Mucosa of descending colon (tissue), 3 donors: ENCODE measurements around the gene ANTXR2. TPM values are rescaled to one million over a fixed set of nuclear protein-coding genes. Genes with fewer than 3 reads are reported as not detected.

Experiments
- ATAC-seq: fragments of 200-7000 bp; cut with Tn5 transposase; one replicate; pipeline ENCODE4 v1.9.1; 2020; ENCODE audit warnings: mild to moderate bottlenecking, moderate library complexity
- DNase-seq, 3 donors: peaks; one replicate each; pipeline ENCODE4 v3.0.0-alpha.2; 2020
- H3K36me3 ChIP-seq: fragments of 200-600 bp; one replicate; pipeline ENCODE4 v1.8.0; 2021; ENCODE audit warnings: low read depth, mild to moderate bottlenecking
- H3K4me1 ChIP-seq: fragments of 200-600 bp; one replicate; pipeline ENCODE4 v1.8.0; 2021; ENCODE audit warnings: low read depth, mild to moderate bottlenecking
- H3K4me3 ChIP-seq: fragments of 200-600 bp; one replicate; pipeline ENCODE4 v1.8.0; 2021; ENCODE audit warnings: mild to moderate bottlenecking
- H3K9me3 ChIP-seq: fragments of 200-600 bp; one replicate; pipeline ENCODE4 v1.8.0; 2021; ENCODE audit warnings: mild to moderate bottlenecking
- CTCF ChIP-seq: fragments of 200-600 bp; IDR thresholded peaks from one replicate; pipeline ENCODE4 v1.8.0; 2022; ENCODE audit warnings: antibody characterized with exemption, mild to moderate bottlenecking
- intact Hi-C, 2 donors: fragments of 100-400 bp; cut with DNase I in 1 of 2; cut with micrococcal nuclease in 1 of 2; formaldehyde crosslinking; loops; one replicate each; pipeline versions ENCODE4 v1.11.0 to v1.11.1; 2022; cut with DNase I, micrococcal nuclease
- total RNA-seq, 3 donors: library from RNA; stranded (reverse); fragmentation: NEBNext Ultra II Directional in 2 of 3; extraction: Animal tissue kit (Norgen Biotek cat#: 25700) in 2 of 3; gene quantifications; one replicate each; pipeline versions ENCODE4 v1.2.1 to v1.2.4, GENCODE V29; 2021 to 2023
- donor health status: DM: no; HTN: no; CAD: no; lungs with moderate emphysema.
- donor health status: DM: no; HTN: no; CAD: no.
- donor health status: DM: no; HTN: yes; CAD: no.

ANTXR2 gene
- total RNA-seq, 3 donors from 2014 or later, result 83.2 to 276 (median 120) TPM

- Histone ChIP-seq H3K36me3 (no peaks in the 10 kb centered on the region), H3K4me1 (peaks cover 30% of the 10 kb centered on the region), H3K9me3 (no peaks in the 10 kb centered on the region), H3K4me3 (no peak overlapping the region)
- DNase-seq (no peak), ATAC-seq (no peak)
- no peak for TF ChIP-seq CTCF
- intact Hi-C loops, result no loop called here
These were observed 35.2 kb downstream of the ANTXR2 start for GRCh38 chr4:80037864-80038263.

- intact Hi-C loops, result no loop called here
- H3K36me3 ChIP-seq, result no peaks in the 10 kb centered on the region
- ATAC-seq (peak; percentile 13), DNase-seq (no peak)
- H3K4me1 ChIP-seq, result peaks cover 30% of the 10 kb centered on the region
- no peaks in the 10 kb centered on the region for H3K9me3 ChIP-seq
- H3K4me3 ChIP-seq, result no peak overlapping the region
- TF ChIP-seq CTCF, result no peak
These were observed 35.9 kb downstream of the ANTXR2 start for GRCh38 chr4:80036949-80037685.

DNA sequence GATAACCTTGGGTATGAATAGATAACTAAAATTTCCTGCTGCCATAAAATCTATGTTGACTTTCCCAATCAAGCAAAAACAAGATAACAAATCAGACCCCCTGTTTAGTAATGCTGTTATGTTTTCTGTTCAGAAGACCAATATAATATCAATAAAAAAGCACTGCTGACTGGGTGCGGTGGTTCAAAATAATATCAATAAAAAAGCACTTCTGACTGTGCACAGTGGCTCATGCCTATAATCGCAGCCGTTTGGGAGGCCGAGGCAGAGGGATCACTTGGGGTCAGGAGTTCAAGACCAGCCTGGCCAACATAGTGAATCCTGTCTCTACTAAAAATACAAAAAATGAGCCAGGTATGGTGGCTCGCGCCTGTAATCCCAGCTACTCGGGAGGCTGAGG lies 36.7 kb downstream of the ANTXR2 start:
- ATAC-seq (peak; percentile 72), DNase-seq (peak; percentile 33 to 41 (median 40))
- Histone ChIP-seq H3K9me3 (no peaks in the 10 kb centered on the region), H3K4me1 (peaks cover 30% of the 10 kb centered on the region), H3K4me3 (no peak overlapping the region), H3K36me3 (peaks cover under 1% of the 10 kb centered on the region)
- no peak for TF ChIP-seq CTCF
- intact Hi-C loops, result no loop called here

GRCh38 chr4:80035336-80035735 lies 37.7 kb downstream of the ANTXR2 start:
- Histone ChIP-seq H3K36me3 (peaks cover 5% of the 10 kb centered on the region), H3K4me3 (no peak overlapping the region), H3K4me1 (peaks cover 30% of the 10 kb centered on the region), H3K9me3 (no peaks in the 10 kb centered on the region)
- ATAC-seq (peak; percentile 99), DNase-seq (peak in 1 of 3 donors; percentile 77)
- TF ChIP-seq CTCF, result no peak
- intact Hi-C loops, result no loop called here

- DNase-seq, result no peak
- TF ChIP-seq CTCF, result no peak
- Histone ChIP-seq H3K4me3 (no peak overlapping the region), H3K4me1 (peaks cover 30% of the 10 kb centered on the region), H3K36me3 (peaks cover 5% of the 10 kb centered on the region), H3K9me3 (no peaks in the 10 kb centered on the region)
- intact Hi-C loops, result no loop called here
- no peak for ATAC-seq
These were observed 39.4 kb downstream of the ANTXR2 start for GRCh38 chr4:80033581-80033980.
